SJSA1 (cell line): ENCODE measurements around the gene PLA2G2F. TPM values are rescaled to one million over a fixed set of nuclear protein-coding genes. Genes with fewer than 3 reads are reported as not detected.
"Not testable (repeated sequence)": the region's sequence is repeated elsewhere in the genome, so short reads cannot be mapped to it uniquely, and the experiment has no call there.

ENCODE experiments used
- DNase-seq, 2 experiments: peaks; one replicate each; pipeline ENCODE4 v3.0.0-alpha.2; 2015 to 2020; ENCODE audit warnings: low spot score in 2 of 2, low read depth in 1 of 2
- H3K27ac ChIP-seq: fragments of 250-450 bp; sonication (Bioruptor Pico); 2 replicates; pipeline ENCODE4 v1.5.1; 2020; ENCODE audit warnings: mild to moderate bottlenecking, moderate library complexity
- H3K27me3 ChIP-seq: fragments of 250-450 bp; sonication (Bioruptor Pico); replicated peaks from 2 replicates; pipeline ENCODE4 v1.5.1; 2020; ENCODE audit warnings: mild to moderate bottlenecking, moderate library complexity
- H3K36me3 ChIP-seq: fragments of 250-450 bp; sonication (Bioruptor Pico); 2 replicates; pipeline ENCODE4 v1.5.1; 2020; ENCODE audit warnings: mild to moderate bottlenecking
- H3K4me1 ChIP-seq: fragments of 250-450 bp; sonication (Bioruptor Pico); replicated peaks from 2 replicates; pipeline ENCODE4 v1.6.1; 2021; ENCODE audit warnings: mild to moderate bottlenecking
- H3K4me3 ChIP-seq: fragments of 250-450 bp; sonication (Bioruptor Pico); 2 replicates; pipeline ENCODE4 v1.5.1; 2020; ENCODE audit warnings: mild to moderate bottlenecking
- H3K9me3 ChIP-seq: fragments of 250-450 bp; sonication (Bioruptor Pico); replicated peaks from 2 replicates; pipeline ENCODE4 v1.5.1; 2020; ENCODE audit warnings: mild to moderate bottlenecking
- total RNA-seq: library from RNA; depleted of rRNA; stranded (reverse); fragments of >200 nt; shearing (Covaris generic); gene quantifications from 2 replicates; pipeline ENCODE4 v1.2.3, GENCODE V29; 2014

Gene PLA2G2F
- total RNA-seq, 1 experiment from 2014 or later: not detected

DNA sequence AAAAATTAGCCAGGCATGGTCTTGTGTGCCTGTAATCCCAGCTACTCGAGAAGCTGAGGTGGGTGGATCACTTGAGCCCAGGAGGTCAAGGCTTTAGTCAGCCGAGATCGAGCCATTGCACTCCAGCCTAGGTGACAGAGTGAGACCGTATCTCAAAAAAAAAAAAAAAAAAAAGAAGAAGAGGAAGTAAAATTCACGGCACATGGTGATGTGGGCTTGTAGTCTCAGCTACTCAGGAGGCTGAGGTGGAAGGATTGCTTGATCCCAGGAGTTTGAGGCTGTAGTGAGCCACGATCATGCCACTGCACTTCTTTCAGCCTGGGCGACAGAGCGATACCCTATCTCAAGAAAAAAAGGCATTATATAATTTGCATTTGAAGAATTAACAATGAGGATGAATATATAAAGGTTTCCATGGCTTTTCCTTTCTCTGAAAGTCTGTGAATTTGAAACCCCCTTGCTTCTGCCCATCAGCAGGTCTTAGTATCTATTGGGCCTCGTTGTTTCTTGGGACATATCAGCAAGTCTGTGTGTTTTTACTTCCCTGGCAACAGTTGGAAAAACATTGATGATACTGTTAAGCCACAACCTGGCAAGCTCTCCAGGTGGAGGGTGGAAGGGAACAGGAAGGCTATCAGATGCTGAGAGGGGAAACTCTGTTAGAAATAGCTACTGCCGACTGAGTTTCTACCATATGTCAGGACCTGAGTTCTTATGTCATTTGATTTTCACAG, 15.2 kb upstream of the PLA2G2F start:
- H3K36me3 ChIP-seq: no peaks in the 10 kb centered on the region
- DNase-seq: no peak
- H3K9me3 ChIP-seq: no peaks in the 10 kb centered on the region
- no peak overlapping the region for H3K27ac ChIP-seq
- no peak overlapping the region for H3K4me3 ChIP-seq
- H3K4me1 ChIP-seq: no peaks in the 10 kb centered on the region
- H3K27me3 ChIP-seq: peaks cover 15% of the 10 kb centered on the region; the same call in 1 of the 2 replicates

DNA sequence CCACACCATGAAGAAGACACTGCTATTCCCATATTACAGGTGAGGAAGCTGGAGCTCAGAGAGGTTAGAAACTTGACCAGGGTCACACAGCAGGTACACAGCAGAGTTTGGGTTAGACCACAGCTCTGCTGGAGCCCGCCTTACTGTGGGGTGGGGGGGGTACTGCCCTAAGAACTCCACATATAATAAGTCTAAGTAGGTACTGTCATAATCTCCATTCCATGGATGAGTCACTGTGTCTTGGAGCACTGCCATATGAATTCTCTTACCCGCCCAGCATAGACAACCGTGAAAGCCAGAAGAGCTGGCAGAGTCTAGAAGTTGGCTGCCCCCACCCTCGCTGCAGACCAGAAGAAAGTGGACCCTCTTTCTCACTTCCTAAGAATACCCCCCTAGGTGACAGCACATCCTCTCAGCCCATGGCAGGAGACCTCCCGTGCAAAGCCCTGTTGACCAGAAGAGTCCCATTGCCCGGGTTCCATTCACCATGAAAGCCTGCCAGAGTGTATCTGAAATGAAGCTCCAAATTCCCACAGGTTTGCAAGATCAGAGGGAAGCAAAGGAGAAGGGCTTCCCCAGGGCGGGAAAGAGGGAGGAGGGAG, 14.6 kb upstream of the PLA2G2F start:
- no peaks in the 10 kb centered on the region for H3K9me3 ChIP-seq
- no peak overlapping the region for H3K4me3 ChIP-seq
- peaks cover 15% of the 10 kb centered on the region; the same call in 1 of the 2 replicates for H3K27me3 ChIP-seq
- H3K27ac ChIP-seq: no peak overlapping the region
- no peaks in the 10 kb centered on the region for H3K36me3 ChIP-seq
- DNase-seq: peak; percentile 48 to 67
- no peaks in the 10 kb centered on the region for H3K4me1 ChIP-seq

DNA sequence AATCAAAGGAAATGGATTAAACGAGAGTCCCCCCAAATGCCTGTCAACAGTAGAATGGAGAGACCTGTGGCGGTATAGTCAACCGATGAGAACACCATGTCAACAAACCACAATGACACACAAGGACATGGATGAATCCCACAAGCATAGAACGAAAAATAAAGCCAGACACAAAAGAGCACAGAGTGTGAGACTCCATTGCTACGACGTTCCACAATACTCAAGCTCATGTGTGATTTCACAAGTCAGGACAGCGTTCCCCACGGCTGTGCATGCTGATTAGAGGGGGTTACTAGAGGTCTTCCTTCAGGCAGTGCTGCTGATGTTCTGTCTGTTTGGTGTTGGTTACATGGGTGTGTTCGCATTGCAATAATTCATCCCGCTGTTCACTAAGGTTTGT, 14.0 kb upstream of the PLA2G2F start:
- no peak overlapping the region for H3K27ac ChIP-seq
- no peak overlapping the region for H3K4me3 ChIP-seq
- H3K4me1 ChIP-seq: no peaks in the 10 kb centered on the region
- H3K9me3 ChIP-seq: no peaks in the 10 kb centered on the region
- peaks cover 15% of the 10 kb centered on the region; the same call in 1 of the 2 replicates for H3K27me3 ChIP-seq
- DNase-seq: no peak
- no peaks in the 10 kb centered on the region for H3K36me3 ChIP-seq

DNA sequence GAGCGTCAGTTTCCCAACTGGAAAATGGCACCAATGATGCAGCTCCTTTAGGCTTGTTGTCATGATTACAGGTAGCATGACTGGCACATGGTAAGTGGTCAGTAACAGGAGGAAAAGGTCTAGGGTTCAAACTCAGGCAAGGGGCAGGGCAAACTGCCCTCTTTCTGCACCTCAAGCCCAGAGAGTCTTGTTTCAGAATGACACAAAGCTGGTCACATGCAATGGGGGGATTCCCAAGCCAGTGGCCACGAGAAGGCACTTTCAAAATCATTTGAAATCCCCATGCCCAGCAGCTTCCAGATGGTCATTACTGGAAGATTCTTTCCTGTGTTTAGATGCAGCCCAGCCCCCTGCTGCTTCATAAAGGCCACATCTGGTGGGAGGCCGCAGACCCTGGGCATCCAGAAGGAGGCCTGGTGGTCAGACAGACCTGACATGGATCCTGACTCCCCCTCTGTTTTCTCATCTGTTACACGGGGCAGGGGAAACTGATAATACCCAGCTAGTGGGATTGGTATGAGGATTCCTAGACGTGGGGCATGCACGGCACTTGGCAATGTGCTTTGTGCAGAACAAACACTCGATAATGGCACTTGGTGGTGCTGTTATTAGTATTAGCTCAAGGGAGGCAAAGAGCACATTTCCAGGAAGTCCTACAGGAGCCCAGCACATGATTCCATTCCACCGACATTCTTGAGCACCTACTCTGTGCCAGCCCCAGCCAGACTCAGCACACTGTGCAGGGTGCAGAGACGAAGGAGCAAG, 12.9 kb upstream of the PLA2G2F start:
- no peak for DNase-seq
- H3K27ac ChIP-seq: no peak overlapping the region
- peaks cover 11% of the 10 kb centered on the region; the same call in 1 of the 2 replicates for H3K27me3 ChIP-seq
- no peaks in the 10 kb centered on the region for H3K4me1 ChIP-seq
- no peaks in the 10 kb centered on the region for H3K9me3 ChIP-seq
- no peak overlapping the region for H3K4me3 ChIP-seq
- no peaks in the 10 kb centered on the region for H3K36me3 ChIP-seq

DNA sequence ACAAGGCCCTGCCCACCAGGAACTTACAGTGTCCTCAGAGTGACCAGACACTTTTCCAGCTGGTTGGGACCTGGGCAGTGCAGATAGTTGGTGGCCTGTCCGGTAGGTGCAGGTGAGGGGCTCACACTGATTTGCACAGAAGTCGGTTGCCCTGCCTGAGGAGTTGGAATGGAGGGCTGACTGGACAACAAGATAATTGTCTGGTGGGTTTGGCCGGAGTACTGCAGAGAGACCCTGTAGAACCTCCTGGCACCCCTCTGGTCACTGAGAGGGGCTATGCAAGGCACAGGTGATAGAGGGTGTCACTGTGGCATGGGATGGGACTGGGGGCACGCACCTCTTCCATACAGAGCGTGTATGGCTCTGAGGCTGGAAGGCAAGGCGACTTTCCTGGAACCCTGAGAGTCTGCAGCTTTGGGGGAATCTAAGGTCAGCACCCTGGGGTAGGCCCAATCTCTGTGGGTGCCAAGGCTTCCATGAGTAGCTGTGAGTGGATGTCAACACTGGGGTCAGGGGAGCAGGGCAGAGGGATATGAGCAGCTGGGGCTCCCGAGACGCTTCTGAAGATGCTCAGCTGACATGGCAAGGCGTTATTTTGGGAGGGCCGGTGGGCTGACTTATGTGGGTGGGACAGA, 12.2 kb upstream of the PLA2G2F start:
- Histone ChIP-seq H3K27me3 (peaks cover 8% of the 10 kb centered on the region; the same call in 1 of the 2 replicates), H3K27ac (no peak overlapping the region), H3K36me3 (no peaks in the 10 kb centered on the region), H3K9me3 (no peaks in the 10 kb centered on the region), H3K4me3 (no peak overlapping the region), H3K4me1 (no peaks in the 10 kb centered on the region)
- DNase-seq: no peak

DNA sequence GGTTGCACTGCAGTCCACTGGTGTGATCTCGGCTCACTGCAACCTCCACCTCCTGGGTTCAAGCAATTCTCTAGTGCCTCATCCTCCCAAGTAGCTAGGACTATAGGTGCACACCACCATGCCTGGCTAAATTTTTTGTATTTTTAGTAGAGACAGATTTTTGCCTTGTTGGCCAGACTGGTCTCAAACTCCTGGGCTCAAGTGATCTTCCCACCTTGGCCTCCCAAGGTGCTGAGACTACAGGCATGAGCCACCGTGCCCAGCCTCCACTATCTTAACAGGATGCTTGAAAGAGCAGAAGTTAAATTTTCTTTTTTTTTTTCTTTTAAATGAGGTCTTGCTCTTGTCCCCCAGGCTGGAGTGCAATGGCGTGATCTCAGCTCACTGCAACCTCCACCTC, 8.6 kb upstream of the PLA2G2F start:
- not testable (repeated sequence) for H3K9me3 ChIP-seq, H3K27me3 ChIP-seq, H3K4me3 ChIP-seq, H3K27ac ChIP-seq, DNase-seq, H3K4me1 ChIP-seq, H3K36me3 ChIP-seq

DNA sequence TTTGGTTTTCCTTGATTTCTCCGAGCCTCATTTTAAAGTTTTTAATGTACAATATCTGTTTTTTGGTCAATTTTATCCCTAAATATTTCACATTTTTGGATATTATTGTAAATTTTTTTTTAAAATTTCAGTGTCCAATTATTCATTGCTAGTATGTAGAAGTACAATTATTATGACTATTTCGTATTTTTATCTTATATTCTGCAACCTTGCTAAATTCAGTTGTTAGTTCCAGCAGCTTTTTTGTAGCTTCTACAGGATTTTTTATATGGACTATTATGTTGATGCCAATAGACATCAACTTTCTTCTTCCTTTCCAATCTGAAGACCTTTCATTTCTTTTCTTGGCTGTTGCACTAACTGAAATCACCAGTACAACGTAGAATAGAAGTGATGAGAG, 4.1 kb upstream of the PLA2G2F start:
- H3K4me3 ChIP-seq: no peak overlapping the region
- no peaks in the 10 kb centered on the region for H3K36me3 ChIP-seq
- no peak for DNase-seq
- no peaks in the 10 kb centered on the region for H3K27me3 ChIP-seq
- no peaks in the 10 kb centered on the region for H3K4me1 ChIP-seq
- no peak overlapping the region for H3K27ac ChIP-seq
- no peaks in the 10 kb centered on the region for H3K9me3 ChIP-seq

DNA sequence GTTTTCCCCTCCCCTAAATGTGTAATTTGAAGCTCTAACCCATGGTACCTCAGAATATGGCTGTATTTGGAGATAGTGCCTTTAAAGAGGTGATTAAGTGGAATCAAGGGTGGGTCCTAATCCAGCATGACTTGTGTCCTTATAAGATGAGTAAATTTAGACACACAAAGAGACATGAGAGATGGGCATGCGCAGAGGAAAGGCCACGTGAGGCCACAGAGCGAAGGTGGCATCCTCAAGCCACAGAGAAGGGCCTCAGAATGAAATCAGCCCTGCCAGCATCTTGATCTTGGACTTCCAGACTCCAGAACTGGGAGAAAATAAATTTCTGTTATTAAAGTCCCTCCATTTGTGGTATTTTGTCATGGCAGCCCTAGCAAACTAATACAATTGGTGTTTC, 2.9 kb upstream of the PLA2G2F start:
- no peak for DNase-seq
- no peaks in the 10 kb centered on the region for H3K4me1 ChIP-seq
- no peak overlapping the region for H3K27ac ChIP-seq

DNA sequence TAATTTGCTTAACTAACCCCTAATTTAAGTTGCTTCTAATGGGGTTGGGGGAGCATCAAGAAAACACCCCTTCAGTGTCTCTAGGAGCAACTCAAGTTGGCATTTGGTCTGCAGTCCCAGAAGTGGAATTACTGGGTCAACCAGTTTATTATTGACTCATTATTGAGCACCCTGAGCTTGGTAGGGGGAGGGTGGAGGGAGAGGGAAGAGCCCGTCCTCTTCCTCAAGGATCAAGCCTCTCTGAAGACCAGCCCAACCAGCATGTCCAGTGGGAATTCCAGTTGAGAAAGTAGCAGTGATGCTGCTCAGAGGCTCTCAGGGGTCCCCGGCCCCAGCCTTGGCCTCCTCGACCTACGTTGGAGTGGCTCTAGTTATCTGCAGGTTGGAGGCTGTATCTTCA, 2.1 kb upstream of the PLA2G2F start:
- no peak overlapping the region for H3K4me3 ChIP-seq
- no peak for DNase-seq

More for the DNA sequence above, 2.9 kb upstream of the PLA2G2F start:
- H3K27me3 ChIP-seq: no peaks in the 10 kb centered on the region; the same call in 1 of the 2 replicates
- no peak overlapping the region for H3K4me3 ChIP-seq
- H3K36me3 ChIP-seq: no peaks in the 10 kb centered on the region
- H3K9me3 ChIP-seq: no peaks in the 10 kb centered on the region

DNA sequence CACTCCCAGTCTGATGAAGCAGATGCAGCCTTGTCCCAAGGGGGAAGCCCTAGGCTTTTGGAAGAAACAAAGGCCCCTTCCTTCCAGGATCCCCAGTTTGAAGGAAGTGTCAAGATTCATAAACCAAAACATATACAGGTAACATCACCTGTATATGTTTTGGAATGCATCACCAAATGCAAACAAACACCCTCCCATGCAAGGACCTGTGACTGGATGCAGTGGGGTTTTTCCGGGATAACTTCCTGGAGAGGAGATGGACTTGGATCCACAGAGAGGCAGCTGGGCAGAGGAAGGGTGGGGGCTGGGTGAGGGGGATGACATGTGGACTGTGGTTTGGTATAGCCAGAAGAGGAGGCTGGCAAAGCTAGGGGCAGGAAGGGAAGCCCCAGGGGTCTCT, 1.5 kb upstream of the PLA2G2F start:
- Histone ChIP-seq H3K4me1 (no peaks in the 10 kb centered on the region), H3K27ac (no peak overlapping the region), H3K9me3 (no peaks in the 10 kb centered on the region), H3K36me3 (no peaks in the 10 kb centered on the region), H3K4me3 (no peak overlapping the region), H3K27me3 (no peaks in the 10 kb centered on the region; the same call in 1 of the 2 replicates)
- DNase-seq: no peak

More for the DNA sequence above, 2.1 kb upstream of the PLA2G2F start:
- H3K4me1 ChIP-seq: no peaks in the 10 kb centered on the region
- H3K9me3 ChIP-seq: no peaks in the 10 kb centered on the region
- H3K27ac ChIP-seq: no peak overlapping the region
- H3K27me3 ChIP-seq: no peaks in the 10 kb centered on the region; the same call in 1 of the 2 replicates
- H3K36me3 ChIP-seq: no peaks in the 10 kb centered on the region

DNA sequence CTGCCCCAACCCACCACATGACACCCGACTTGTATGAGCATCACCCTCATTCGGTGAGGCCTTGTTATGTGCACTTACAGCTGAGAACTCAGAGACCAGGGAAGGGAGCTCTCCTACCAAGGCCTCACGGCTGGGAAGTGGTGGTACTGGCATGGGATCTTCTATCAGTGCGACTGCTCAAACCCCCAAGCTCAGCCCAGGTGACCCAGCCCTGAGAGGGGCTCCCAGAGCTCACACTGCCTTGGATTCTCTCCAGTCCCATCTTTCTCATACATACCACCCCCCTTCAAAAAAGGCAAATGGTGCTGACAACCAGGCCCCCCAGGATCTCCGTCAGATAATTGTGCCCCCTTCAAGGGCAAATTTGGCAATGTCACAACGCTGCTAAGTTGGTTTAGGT, 777 bp upstream of the PLA2G2F start:
- Histone ChIP-seq H3K4me1 (no peaks in the 10 kb centered on the region), H3K27me3 (no peaks in the 10 kb centered on the region; the same call in 1 of the 2 replicates), H3K4me3 (no peak overlapping the region), H3K27ac (no peak overlapping the region), H3K36me3 (no peaks in the 10 kb centered on the region), H3K9me3 (no peaks in the 10 kb centered on the region)
- DNase-seq: no peak

DNA sequence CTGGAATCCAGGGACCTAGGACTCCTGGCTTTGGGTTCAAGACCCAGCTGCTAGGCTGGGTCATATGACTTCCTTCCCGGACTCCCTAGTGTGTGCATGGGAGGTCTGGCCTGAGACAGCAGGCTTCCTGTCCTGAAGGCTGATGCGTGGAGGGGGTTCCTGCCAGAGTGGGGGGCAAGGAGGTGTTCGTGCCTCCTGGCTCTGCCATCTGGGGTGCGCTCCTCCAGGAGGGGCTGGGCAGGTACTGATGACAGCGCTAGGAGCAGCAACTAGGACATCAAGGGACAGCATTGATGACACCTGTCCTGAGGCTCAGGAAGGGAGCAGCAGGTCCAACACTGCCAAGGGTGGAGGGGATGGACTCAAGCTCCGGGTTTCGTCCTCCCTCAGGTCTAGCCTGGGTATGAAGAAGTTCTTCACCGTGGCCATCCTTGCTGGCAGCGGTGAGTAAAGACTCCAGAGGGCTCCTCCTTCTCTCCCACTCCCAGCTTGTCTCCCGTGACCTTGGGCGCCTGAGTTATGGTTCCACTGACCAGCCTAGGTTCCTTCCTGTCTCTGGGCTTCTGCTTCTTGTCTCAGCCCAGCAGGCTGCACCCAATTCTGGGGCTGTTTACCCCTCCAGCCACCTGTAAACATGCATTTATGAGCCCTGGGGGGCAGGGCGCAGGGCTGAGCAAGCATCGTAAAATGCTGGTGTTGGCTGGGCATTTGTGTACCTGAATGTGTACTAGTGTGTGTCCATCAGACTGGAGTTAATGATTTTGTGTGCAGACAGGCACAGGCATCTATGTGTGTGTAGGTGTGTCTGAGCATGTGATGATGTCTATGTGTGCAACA, 871 bp downstream of the PLA2G2F start:
- DNase-seq: no peak
- no peak overlapping the region for H3K4me3 ChIP-seq
- H3K9me3 ChIP-seq: no peaks in the 10 kb centered on the region
- H3K4me1 ChIP-seq: no peaks in the 10 kb centered on the region
- no peaks in the 10 kb centered on the region; the same call in 1 of the 2 replicates for H3K27me3 ChIP-seq
- H3K36me3 ChIP-seq: no peaks in the 10 kb centered on the region
- H3K27ac ChIP-seq: no peak overlapping the region

DNA sequence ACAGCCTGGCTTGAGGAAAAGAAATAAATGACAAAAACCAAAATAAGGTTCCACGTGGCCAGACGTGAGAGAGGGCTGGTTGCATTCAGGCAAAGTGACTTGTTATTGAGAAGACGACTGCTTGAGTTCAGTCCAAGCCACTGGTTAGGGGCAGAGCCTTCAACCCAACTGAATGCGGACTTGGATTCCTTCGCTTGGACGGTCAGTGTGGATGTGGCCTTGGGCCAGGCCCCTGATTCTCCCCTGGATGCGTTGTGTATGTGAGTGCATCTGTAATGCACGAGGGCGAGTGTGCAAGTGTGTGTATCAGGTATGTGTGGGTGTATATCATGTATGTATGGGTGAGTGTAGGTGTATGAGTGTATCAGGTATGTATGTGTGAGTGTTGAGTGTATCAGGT, 1.9 kb downstream of the PLA2G2F start:
- no peaks in the 10 kb centered on the region for H3K36me3 ChIP-seq
- H3K9me3 ChIP-seq: no peaks in the 10 kb centered on the region
- H3K27ac ChIP-seq: no peak overlapping the region
- H3K4me3 ChIP-seq: no peak overlapping the region
- no peaks in the 10 kb centered on the region for H3K4me1 ChIP-seq
- no peak for DNase-seq
- no peaks in the 10 kb centered on the region; the same call in 1 of the 2 replicates for H3K27me3 ChIP-seq
